Umbilical cord (tissue), 2 donors: ENCODE measurements around the gene RPTOR. TPM values are rescaled to one million over a fixed set of nuclear protein-coding genes. Genes with fewer than 3 reads are reported as not detected.

Experiments used
- DNase-seq: peaks from one replicate; pipeline ENCODE4 v3.0.0-alpha.2; 2015; ENCODE audit warnings: low spot score
- total RNA-seq: library from RNA; depleted of rRNA; stranded (reverse); fragments of >200 nt; gene quantifications from one replicate; pipeline ENCODE4 v1.2.3, GENCODE V29; 2014; ENCODE audit warnings: low replicate concordance; ENCODE audit not compliant: insufficient read depth

The RPTOR gene
- total RNA-seq, 1 donor from 2014 or later = 19.7 TPM

DNA sequence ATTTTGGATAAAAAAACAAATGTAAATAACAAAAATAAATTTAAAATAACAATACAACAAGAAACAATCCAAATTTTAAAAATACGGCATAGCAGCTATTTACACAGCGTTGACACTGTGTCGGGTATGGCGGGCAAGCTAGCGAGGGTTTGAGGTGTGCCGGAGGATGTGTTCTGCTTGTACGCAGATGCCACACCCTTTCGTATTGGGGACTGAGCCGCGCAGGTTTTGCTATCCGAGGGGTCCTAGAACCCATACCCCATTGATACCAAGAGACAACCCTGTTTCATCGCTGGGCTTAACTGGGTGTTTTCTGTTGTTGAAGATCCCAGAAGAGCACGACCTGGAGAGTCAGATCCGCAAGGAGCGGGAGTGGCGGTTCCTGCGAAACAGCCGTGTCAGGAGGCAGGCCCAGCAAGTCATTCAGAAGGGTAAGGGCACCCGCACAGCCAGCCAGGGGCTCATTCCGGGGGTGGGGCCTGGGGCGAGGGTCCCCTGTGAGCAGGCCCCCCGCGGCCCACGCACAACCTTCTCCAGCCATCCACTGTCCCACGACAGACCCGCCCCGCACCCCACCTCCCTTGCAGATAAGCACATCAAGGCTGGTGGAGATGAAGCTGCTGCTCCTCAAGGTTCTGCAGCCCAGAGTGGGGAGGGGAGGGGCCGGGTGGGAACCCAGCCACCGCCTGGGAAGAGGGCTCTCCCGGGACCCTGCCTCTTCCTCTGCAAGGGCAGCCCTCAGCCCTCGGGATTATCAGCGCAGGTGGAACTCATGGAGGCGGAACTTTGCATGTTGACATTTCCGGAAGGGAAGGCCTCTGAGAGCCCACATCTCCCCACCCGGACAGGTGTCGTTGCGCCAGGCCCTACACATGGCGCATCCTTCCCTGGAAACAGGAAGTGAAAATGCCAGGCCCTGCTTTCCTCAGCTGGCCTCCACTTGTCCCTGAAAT, 395.8 kb downstream of the RPTOR start:
- no peak for DNase-seq

DNA sequence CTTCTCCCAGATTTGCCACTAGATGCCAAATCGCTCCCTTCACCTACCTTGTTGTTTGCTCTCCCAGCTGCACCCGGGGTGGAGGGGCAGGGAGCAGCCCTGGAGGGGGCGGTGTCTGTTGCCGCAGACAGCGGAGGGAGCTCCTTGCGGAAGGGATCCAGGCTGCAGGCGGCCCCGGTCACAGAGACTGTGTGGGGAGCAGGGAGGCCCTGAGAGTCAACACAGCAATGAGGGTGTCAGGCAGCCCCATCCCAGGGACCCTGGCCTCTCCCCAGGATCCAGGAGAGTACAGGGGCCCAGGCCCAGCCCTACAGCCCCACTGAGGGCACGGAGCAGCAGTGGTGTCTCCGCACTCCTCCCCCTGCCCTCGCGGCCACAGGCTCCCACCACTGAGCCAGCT, 396.5 kb downstream of the RPTOR start:
- no peak for DNase-seq

DNA sequence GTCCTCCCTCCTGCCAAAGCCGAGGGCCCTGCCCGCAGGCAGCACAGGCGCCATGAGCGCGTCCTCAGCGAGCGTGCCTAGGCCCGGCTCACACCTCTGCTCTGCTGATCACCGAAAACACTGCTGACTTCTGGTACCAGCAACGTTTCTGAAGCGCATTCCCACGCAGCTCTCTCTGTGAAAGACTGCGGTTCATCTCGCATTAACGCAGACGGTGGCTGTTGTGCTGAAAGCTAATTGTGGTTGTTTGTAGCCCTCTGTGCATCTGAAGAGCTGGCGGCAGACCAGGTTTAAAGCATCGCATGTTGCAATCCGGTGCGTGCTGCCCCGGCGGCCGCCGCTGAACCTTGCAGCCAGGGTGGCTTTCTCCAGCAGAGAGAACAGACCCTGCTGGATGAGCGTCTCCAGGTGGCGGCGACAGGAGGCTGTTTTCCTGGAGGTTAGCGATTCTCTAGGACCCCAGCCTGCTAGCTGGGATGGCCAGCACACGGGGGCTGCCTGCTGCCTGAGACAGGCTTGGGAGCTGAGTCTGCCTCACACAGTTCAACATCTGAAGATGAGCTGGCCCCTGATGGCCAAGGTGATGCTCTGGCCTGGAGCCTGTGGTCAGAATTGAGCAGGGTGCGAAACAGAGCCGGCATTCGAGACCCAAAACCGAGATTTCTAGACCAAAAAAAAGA, 397.2 kb downstream of the RPTOR start:
- no peak for DNase-seq

DNA sequence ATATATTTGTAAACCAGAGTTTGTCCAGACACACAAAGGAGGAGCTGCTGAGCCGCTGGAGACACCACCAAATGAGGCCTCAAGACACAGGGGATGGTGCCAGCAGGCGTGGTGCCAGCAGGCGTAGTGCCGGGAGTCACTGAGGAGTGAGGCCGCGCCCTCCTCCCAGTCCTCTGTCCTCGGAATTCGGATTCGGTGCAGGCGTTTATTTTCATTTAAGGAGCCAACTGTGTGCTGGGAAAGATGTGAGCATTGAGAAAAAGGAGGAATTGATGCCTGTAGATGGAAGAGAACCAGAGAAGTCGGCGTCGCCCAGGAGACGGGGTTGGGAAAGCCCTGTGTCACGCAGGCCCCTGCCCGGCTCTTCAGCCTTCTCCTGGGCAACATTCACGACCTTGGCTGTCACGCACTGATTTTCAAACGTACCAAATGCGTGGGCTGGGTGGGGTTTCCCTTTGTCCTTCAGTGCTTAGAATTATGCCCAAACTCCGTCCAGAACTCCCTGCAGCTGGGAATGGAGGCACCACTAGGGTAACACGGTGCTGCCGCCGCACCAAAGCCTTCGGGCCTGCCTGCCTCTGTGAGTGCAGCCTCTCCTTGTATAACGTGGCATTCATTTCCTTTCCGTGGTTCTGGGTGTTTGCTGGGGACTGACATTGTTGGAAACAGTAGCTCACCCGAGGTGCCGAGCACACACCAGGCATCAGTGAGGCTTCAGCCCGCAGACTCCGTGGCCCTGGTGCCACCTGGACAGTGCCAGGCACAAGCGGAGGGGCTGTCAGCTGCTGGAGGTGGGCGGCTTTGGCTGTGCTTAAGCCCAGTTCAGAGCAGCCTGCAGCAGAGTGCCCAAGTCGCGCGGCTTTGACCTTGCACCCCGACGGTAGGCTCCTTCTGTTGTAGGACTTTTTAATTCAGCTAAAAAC, 398.0 kb downstream of the RPTOR start:
- peak; percentile 89 for DNase-seq

DNA sequence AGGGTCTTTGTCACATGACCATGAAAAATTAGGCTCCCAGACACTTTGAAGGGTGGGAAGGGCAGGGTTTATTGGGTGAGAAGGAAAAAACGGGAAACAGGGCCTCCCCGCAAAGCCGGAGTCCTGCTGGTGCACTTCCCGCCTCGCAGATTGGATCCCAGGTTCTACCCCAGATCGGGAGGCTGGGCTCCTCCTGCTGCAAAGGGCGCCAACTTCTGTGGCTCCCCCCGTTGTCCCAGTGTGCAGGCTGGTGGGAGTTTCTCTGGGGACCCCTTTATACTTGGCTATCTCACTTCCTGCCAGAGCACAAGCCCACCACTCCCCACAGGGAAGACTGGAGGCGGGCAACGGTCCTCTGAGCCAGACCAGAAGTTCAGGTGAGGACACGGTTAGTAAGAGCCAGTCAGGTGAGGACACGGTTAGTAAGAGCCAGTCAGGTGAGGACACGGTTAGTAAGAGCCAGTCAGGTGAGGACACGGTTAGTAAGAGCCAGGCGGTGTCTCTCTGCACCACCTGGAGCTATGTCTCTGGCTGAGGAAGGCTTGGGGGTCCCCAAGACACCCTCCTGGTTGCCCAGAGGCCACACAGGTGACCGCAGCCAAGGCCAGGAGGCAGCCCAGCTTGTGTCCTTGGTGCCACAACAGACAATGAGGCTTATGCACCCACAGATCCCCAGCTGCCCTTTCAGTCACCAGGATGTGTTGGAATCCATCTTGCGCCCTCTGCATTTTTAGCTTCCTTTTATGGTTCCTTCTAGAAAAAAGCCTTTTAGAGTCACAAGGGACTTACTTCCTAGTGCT, 398.9 kb downstream of the RPTOR start:
- no peak for DNase-seq

DNA sequence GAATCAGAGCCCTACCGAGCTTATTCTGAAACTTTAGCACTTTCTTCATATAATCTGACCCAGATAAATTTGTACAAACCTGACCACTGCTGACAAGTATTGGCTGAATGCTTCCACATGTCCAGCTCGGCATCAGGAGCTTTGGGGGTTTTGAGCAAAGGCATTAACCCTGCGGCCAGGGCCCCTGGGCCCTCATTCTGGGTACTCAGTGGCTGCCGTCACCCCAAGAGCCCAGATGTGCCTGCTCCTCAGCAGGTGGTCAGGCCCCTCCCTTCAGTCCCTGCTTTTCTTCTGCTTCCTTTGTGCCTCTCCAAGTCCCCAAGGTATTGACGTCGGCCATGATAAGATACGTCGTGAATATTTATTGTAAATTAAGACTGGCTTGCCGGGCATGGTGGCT, 399.7 kb downstream of the RPTOR start:
- no peak for DNase-seq

DNA sequence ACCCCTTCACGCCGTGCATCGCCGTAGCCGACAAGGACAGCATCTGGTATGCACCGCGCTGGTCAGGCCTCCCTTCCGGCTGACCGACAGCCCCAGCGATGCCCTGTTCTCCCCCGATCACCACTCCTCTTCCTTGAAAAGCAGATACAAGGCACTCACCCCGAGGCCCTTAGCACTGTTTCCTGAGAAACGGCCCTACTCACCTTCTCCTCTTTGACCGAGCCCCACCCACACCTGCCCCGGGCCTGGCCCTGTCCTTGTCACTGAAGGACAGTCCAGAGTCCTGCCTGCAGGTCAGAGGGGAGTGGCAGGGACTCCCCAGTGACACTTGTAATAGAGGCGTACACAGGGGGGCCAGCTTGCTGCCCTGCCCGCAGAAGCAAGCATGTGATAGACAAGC, 401.1 kb downstream of the RPTOR start:
- no peak for DNase-seq

DNA sequence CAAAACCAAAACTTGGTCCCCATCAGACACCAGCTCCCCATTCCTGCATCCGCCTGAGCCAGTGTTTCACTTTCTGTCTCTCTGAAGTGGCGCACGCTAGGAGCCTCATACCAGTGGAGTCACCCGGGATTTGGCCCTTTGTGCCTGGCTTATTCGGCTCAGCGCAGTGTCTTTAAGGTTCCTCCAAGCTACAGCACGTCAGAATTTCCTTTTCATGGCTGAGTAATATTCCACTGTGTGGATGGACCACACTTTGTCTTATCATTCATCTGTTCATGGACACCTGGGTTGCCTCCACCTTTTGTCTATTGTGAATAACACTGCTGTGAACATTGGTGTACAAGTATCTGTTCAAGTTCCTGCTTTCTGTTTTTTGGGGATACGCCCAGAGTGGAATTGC, 401.8 kb downstream of the RPTOR start:
- no peak for DNase-seq

DNA sequence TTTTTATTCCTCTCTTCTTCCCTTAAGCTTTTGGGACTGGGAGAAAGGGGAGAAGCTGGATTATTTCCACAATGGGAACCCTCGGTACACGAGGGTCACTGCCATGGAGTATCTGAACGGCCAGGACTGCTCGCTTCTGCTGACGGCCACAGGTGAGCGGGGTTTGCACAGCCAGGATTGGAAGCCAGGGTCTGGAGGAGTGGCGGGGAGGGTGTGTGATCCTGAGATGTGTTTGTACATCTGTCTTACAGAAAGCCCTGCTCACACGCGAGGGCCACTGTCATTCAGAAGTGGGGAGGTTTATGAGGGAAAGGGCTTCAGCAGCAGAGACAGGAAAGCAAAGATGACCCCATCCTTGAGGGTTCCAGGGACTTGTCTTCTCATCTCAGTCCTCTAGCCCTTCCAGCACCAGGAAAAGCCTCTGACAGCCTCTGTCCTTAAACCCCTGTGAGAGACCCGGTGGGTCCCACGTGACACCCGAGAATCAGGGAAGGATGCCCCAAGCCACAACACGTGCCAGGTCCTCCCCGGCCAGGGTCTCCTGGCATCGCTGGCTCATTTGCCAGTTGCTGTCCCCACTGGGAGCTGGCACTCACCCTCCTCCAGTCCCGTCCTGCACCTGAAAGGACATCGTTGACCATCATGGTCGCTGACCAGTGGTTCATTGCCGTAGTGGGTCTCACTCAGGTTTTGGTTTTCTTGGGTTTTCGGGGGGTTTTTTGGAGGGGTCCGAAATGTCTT, 402.7 kb downstream of the RPTOR start:
- no peak for DNase-seq

DNA sequence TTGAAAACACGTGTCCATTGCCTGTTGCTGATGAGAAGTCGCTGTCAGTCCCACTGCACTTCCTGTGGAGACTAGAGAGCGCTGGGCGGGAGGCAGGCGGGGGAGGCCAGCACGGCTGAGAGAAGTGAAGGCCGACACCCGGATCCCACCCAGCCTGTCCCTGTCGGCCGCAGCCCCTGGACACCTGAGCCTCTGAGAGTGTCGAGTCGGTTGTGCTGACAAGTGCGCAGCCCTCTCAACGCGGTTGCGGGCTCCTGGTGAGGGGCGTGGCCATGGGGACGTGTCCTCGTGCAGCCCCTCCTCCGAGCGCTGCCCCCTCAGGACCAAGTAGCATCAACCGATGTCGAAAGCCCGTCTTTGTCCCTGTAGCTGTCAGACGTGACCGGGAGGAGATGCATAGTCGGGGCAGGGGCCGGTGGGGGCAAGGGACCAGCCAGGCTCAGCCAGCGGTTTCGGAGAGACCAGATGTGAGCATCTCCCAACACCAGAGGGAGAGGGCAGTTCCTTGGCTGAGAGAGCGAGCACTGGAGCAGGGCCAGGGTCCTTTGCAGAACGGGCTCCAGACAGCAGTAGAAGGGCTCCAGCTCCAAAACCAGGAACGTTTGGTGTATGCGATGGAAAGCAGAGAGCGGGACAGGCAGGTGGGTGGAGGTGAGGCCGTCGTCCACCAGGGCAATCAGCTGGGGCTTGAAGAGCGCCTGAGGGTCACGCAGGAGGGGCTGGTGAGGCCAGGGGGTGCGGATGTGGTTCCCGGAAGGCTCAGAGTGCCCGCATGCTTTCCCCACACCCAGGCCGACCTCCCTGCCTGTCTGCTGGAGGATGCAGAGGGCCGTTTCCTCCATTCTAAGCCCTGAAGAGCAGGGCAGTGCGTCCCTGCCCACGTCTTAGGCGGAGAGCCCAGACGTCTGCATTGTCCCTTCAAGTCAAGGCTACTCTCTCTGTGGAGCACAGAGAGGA, 403.7 kb downstream of the RPTOR start:
- DNase-seq = no peak

DNA sequence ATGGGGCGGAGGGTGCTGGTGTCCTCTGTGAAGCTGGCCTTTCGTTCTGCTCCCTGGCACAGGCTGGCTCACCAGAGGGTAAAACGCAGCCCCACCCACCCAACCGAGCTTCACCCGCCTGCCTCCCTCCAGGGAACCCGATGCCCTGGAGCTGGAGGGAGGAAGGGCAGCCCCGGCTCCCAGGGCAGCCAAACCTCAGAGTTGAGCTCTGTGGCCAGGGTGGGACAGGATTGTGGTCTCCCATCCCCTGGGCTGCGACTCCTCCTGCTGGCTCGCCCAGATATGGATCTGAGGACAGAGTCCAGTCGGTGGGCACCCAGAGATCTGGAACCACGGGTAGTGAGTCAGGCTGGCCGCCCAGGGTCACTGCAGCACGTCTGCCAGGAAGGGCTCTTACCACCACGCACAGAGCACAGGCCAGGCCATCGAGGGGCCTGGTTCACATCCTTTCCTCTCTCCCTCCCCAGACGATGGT, 404.4 kb downstream of the RPTOR start:
- no peak for DNase-seq

DNA sequence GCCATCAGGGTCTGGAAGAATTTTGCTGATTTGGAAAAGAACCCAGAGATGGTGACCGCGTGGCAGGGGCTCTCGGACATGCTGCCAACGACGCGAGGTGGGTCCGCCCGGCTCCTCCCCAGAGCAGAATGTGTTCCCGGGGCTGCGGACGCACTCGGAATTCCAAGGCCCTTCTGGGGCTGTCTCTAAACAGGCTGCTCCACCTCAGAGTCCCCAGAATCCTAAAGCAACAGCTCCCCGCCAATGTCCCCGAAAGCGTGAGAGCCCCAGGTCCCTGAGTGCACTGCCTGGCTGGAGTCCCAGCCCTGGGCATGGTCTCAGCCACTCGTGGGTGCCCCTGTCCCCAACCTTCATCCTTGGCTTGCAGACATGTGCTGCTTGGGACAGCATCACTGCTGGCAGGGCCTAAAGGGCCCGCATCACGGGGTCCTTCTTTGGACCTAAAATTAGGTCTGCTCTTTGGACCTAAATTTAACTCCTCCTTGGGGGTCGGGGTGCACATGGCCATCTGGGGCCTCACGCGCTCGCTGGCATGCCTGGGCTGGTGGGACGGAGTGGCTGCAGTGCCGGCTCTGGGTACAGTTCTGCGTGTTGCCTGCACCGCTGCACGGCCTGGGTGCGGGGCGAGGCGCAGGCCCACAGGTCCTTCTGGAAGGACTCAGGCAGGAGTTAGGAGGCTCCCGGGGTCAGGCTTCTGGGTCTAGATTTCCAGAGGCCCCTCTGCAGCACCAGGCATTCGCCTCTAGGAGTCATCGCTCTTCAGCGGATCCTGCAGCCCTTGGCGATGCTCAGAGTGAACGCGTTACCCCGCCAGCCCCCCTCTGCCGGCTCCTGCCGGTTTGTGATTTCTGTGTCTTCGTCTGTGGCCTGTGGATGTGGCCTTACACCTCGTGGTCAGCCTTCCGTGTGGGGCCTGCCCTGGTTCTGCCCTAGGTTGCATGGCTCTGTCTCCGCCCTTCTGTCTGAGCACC, 405.1 kb downstream of the RPTOR start:
- no peak for DNase-seq

DNA sequence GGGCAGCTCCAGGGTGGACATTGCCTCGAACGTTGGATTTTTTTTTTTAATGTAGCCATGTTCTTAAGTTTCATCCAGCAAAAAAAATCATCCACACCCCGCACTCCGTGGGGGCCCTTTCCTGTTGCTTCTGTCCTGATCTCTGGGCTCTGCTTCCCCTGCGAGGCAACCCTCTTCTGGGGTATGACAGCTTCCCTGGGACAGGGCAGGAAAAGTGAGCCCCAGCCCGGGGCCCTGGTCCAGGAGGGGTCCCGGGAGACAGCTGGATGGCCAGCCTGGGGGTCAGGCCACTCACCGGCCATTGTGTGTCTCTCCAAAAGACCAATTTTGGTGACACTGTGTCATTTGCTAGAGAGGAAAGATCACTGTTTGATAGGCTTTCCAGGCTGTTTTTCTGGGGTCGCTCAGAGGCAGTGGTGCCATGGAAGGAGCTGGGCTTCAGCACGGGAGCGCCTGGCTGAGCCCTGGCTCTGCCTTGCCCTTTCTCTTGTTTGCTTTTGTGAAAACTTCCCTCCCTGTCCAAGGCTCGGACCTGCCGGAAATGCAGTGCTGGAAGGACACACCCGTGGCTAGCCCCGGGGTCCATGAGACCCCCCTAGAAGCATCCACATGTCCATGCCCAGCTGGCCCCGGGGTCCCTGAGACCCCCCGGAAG, 406.0 kb downstream of the RPTOR start:
- no peak for DNase-seq

DNA sequence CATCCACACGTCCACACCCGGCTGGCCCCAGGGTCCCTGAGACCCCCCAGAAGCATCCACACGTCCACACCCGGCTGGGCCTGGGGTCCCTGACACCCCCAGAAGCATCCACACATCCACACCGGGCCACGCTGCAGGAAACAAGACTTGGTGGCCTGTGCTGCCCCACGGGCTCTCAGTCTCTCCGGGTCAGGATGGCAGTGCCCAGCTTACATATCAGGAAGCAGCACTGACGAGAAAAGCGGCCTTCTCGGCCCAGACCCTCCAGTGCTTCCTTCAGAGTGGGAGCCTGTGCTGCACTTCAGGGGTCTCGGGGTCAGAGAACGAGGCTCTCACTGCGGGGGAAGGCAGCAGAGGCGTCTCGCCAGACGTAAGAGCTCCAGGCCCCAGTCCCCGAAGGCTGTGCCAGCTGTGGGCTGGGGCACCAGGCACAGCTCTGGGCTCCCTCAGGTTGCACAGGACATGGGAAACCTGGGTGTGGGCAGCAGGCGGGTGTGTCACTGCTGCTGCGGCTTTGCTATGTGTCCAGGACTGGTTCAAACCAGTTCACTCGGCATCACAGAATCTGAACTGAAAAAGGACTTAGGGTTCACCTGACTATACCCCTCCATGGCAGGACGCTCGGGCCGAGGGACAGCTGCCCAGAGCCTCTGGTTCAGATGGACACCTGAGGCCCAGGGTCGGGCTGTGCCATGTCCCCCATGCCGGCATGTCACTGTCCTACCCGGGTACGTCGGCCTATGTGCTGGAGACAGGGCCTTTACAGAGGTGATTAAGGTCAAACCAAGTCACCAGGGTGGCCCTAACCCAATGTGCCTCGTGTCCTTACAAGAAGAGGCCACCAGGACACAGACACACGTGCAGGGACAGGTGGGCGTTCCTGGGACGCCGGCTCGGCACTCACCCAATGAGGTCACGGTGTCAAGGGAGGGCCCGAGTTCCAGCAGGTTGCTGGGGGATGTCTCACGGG, 406.8 kb downstream of the RPTOR start:
- DNase-seq = no peak

DNA sequence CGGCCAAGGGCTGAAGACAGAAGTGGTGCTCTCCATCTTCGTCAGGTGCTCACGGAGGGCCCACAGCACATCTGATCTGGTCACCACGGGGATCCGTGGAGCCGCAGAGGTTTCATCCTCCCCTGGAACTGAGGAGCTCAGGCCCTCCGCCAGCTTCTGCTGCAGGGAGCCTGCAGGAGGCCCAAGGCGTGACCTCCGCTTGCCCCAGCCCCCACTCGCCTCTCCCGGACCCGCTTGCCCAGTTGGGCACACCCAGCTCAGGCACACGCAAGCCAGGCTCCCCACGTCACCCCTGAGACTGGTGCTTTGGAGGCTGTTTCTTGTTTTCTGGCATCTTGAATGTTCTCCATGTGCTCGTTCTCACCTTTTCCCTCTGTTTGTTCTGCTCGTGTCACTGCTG, 407.7 kb downstream of the RPTOR start:
- DNase-seq = no peak
